GM06990 (cell line): ENCODE results near the gene RTKN.
"Not testable (repeated sequence)": the region's sequence is repeated elsewhere in the genome, so short reads cannot be mapped to it uniquely, and the experiment has no call there.

Experiments
- DNase-seq: peaks from one replicate; pipeline ENCODE4 v3.0.0-alpha.2; 2011; ENCODE audit not compliant: insufficient read length; ENCODE audit errors: extremely low read depth
- H3K27me3 ChIP-seq: replicated peaks from 2 replicates; pipeline ENCODE4 v1.6.0; 2011; ENCODE audit warnings: low read length; ENCODE audit not compliant: control insufficient read depth, insufficient read depth
- H3K36me3 ChIP-seq: 2 replicates; pipeline ENCODE4 v1.5.1; 2011; ENCODE audit warnings: low read length; ENCODE audit not compliant: control insufficient read depth, insufficient read depth
- H3K4me3 ChIP-seq: replicated peaks from 2 replicates; pipeline ENCODE4 v1.5.1; 2011; ENCODE audit warnings: low read depth, mild to moderate bottlenecking, control low read depth, low read length
- CTCF ChIP-seq: IDR thresholded peaks from 2 replicates; pipeline ENCODE4 v1.5.1; 2011; ENCODE audit warnings: low read length, control low read depth, mild to moderate bottlenecking, inconsistent platforms; ENCODE audit not compliant: insufficient read depth, poor library complexity, severe bottlenecking

RTKN gene

GRCh38 chr2:74425523-74425922, 16.2 kb downstream of the RTKN start:
- Histone ChIP-seq H3K27me3 (no peaks in the 10 kb centered on the region), H3K36me3 (peaks cover 8% of the 10 kb centered on the region), H3K4me3 (no peak overlapping the region)
- TF ChIP-seq CTCF = no peak
- no peak for DNase-seq

GRCh38 chr2:74424995-74425406, 16.7 kb downstream of the RTKN start:
- peaks cover 8% of the 10 kb centered on the region for H3K36me3 ChIP-seq
- H3K4me3 ChIP-seq = no peak overlapping the region
- no peak for DNase-seq
- TF ChIP-seq CTCF = no peak
- H3K27me3 ChIP-seq = no peaks in the 10 kb centered on the region

DNA sequence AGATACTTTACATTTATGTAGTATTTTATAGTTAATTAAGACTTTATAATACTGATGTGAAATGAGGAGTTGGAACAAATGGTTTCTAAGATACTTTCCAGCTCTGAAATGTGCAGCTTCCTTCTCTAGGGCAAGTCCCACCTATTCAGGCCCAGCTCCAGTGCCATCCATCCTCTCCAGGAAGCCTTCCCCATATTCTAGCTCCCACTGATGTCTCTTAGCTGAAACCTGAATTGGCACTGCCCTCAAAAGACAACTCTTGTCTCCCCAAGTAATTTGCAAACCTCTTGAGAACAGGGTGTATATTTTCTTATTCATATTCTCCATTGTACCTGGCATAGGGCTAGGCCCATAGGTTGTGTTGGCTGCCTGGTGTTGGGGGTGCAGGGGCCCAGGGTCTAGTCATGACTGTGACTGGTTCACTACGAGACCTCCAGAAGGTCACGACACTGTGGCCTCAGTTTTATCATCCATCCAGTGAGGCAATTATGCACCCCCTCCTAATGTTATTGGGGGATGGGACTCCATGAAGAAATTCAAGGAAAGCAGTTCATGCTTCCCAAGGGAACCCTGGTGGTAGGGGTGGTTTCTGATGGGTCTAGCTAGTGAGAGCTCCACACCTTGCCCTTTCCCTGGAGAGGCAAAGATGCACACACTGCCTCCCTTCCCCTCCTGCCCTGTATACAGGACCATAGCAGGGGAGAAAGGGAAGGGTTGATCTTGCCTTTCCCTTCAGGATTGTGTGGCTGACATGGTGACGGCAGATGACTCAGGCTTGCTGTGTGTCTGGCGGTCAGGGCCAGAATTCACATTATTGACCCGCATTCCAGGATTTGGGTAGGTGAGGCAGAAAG, 17.4 kb downstream of the RTKN start:
- no peak overlapping the region for H3K4me3 ChIP-seq
- DNase-seq = no peak
- H3K27me3 ChIP-seq = no peaks in the 10 kb centered on the region
- H3K36me3 ChIP-seq = peaks cover 8% of the 10 kb centered on the region
- TF ChIP-seq CTCF = no peak

DNA sequence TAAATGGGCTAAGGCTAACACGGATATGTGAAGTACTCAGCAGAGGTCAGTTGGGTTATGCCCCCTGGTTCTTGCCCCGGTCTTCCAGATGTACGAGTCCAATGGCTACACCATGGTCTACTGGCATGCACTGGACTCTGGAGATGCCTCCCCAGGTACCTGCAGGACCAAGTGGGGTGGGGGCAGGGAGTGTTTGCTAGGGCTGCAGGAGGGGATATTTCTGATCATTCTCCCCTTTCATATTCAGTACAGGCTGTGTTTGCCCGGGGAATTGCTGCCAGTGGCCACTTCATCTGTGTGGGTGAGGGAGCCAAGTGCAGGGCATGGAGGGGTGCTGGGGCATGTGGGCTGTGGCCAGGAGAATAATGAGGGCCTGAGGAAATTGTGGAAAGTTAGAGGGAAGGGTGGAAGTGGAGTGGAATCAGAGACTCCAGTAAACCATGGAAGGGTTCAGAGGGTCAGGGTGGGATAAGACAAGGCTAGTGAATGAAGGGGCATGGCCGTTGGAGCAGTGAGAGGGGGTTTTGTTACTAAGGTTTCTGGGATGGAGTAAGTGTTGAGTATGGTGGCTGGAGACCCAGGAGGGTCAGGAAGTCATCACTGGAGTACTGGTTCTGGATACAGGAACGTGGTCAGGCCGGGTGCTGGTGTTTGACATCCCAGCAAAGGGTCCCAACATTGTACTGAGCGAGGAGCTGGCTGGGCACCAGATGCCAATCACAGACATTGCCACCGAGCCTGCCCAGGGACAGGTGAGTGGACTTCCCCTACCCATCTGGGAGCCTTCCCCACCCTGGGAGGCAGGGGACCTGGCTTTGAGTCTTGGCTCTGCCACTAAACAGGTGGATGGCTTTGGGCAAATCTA, 18.3 kb downstream of the RTKN start:
- Histone ChIP-seq H3K4me3 (no peak overlapping the region), H3K36me3 (peaks cover 8% of the 10 kb centered on the region), H3K27me3 (no peaks in the 10 kb centered on the region)
- DNase-seq = no peak
- no peak for TF ChIP-seq CTCF

DNA sequence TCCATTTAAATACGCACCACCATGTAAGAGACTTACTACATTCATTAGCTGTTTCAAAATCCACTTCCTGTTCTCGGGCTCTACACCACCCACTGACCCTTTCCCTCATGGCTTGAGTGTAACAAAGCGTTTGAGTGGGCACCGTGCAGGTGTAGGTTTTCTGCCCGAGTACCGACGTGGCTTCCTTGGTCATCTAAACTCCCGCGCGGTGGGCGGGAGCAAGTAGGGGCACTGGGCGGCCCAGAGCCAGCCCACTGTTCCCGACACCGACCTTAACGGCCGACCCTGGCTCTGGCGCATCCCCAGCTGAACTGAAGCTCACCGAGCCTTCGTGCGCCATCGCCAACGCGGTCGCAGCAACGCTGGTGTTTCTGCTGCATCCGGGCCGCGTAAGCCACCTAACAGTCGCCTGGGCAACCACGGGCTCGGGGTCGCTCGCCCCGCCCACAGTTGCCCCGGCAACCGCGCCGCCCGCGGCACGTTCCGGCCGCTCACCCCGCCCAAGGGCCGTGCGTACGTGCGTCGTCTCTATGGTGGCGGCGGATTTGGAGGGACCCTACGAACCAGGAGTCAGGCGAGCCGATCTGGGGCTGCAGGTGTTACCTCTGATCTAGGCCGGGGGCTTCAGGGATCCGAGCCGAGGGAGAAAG, 20.4 kb downstream of the RTKN start, which contains the start of the genes C2orf81 and WDR54:
TSS of gene C2orf81 (minus strand) at position 399 of the 650 bp plus-strand sequence. CDS start at position 340, 59 bp downstream.
TSS of gene WDR54 (plus strand) at position 510 of the 650 bp plus-strand sequence. CDS start 424 bp downstream, outside the sequence.
- Histone ChIP-seq H3K4me3 (peak within 1 kb of the TSS; percentile 97), H3K27me3 (no peaks in the 10 kb centered on the region), H3K36me3 (peaks cover 8% of the 10 kb centered on the region)
- DNase-seq = peak; percentile 99
- TF ChIP-seq CTCF = no peak

DNA sequence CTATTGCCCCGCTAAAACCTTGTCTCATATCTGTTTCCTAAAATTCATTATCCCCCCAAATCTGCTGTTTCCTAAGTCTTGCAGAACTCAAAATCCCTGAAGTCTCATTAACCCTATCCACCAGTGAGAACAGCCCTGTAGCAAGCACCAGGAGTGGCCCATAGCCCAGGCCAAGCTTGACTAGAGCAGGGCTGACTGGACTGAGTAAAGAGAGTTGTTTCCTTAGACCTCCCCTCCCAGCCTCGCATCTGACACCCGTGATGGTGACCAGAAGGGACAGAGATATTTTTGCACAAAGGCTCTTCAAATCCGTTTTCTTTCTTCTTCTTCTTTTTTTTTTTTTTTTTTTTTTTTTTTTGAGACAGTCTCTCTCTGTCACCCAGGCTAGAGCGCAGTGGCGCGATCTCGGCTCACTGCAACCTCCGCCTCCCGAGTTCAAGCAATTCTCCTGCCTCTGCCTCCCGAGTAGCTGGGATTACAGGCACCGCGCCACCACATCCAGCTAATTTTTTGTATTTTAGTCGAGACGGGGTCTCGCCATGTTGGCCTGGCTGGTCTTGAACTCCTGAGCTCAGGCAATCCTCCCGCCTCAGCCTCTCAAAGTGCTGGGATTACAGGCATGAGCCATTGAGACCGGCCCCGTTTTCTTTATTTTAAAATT, 21.2 kb downstream of the RTKN start:
- DNase-seq, H3K36me3 ChIP-seq, H3K27me3 ChIP-seq: not testable (repeated sequence)
- peak overlapping the region; percentile 97 for H3K4me3 ChIP-seq
